Right atrium auricular region (tissue), 2 donors: ENCODE measurements around the gene CDH22. TPM values are rescaled to one million over a fixed set of nuclear protein-coding genes. Genes with fewer than 3 reads are reported as not detected.

Source experiments
- DNase-seq: peaks from one replicate; pipeline ENCODE4 v3.0.0-alpha.2; 2019; ENCODE audit warnings: low spot score
- H3K27ac ChIP-seq, 2 donors: fragments of 200-600 bp; sonication (generic); 1 replicate in 1 of 2; 2 replicates in 1 of 2; pipeline ENCODE4 v1.5.1; 2016 to 2019
- H3K27me3 ChIP-seq, 2 donors: fragments of 200-600 bp; sonication (generic); one replicate each; pipeline versions ENCODE4 v1.5.1 to v1.6.0; 2017 to 2019
- H3K36me3 ChIP-seq: fragments of 200-600 bp; sonication (generic); one replicate; pipeline ENCODE4 v1.5.1; 2016
- H3K4me1 ChIP-seq, 2 donors: fragments of 200-600 bp; sonication (generic); one replicate each; pipeline versions ENCODE4 v1.5.1 to v1.6.0; 2017 to 2019
- H3K4me3 ChIP-seq, 2 donors: fragments of 200-600 bp; sonication (generic); 1 replicate in 1 of 2; 2 replicates in 1 of 2; pipeline ENCODE4 v1.5.1; 2017 to 2019; ENCODE audit warnings: mild to moderate bottlenecking in 1 of 2, moderate library complexity in 1 of 2
- H3K9me3 ChIP-seq, 2 donors: fragments of 200-600 bp; sonication (generic); one replicate each; pipeline ENCODE4 v1.5.1; 2019
- CTCF ChIP-seq, 2 donors: fragments of 200-600 bp; sonication (generic); IDR thresholded peaks; one replicate each; pipeline ENCODE4 v1.5.1; 2019; ENCODE audit warnings: antibody characterized with exemption in 2 of 2
- total RNA-seq, 2 donors: library from RNA; depleted of rRNA; stranded (reverse); fragments of >200 nt; gene quantifications; one replicate each; pipeline ENCODE4 v1.1.0, GENCODE V29; 2016

Gene CDH22
- total RNA-seq, 2 donors from 2014 or later = 0.67 to 4.4 TPM

- no peak for DNase-seq
- H3K27me3 ChIP-seq = no peaks in the 10 kb centered on the region
- no peak overlapping the region for H3K27ac ChIP-seq
- H3K4me1 ChIP-seq = no peaks in the 10 kb centered on the region
- TF ChIP-seq CTCF (IDR thresholded peaks at IDR 0.05) = no peak
- no peaks in the 10 kb centered on the region for H3K9me3 ChIP-seq
- no peak overlapping the region for H3K4me3 ChIP-seq
- no peaks in the 10 kb centered on the region for H3K36me3 ChIP-seq
Measured at GRCh38 chr20:46286977-46287376, 21.3 kb downstream of the CDH22 start.

- no peak overlapping the region for H3K27ac ChIP-seq
- DNase-seq = no peak
- no peak overlapping the region for H3K4me3 ChIP-seq
- H3K36me3 ChIP-seq = no peaks in the 10 kb centered on the region
- H3K9me3 ChIP-seq = no peaks in the 10 kb centered on the region
- TF ChIP-seq CTCF (IDR thresholded peaks at IDR 0.05) = no peak
- H3K4me1 ChIP-seq = no peaks in the 10 kb centered on the region
- no peaks in the 10 kb centered on the region for H3K27me3 ChIP-seq
Measured at GRCh38 chr20:46286382-46286781, 21.9 kb downstream of the CDH22 start.

- DNase-seq = no peak
- H3K9me3 ChIP-seq = no peaks in the 10 kb centered on the region
- H3K27me3 ChIP-seq = no peaks in the 10 kb centered on the region
- H3K27ac ChIP-seq = no peak overlapping the region
- no peak overlapping the region for H3K4me3 ChIP-seq
- H3K36me3 ChIP-seq = no peaks in the 10 kb centered on the region
- no peaks in the 10 kb centered on the region for H3K4me1 ChIP-seq
- TF ChIP-seq CTCF (IDR thresholded peaks at IDR 0.05) = no peak
Measured at GRCh38 chr20:46285740-46286139, 22.6 kb downstream of the CDH22 start.

- H3K36me3 ChIP-seq = no peaks in the 10 kb centered on the region
- no peaks in the 10 kb centered on the region for H3K9me3 ChIP-seq
- H3K27ac ChIP-seq = no peak overlapping the region
- H3K4me3 ChIP-seq = no peak overlapping the region
- no peaks in the 10 kb centered on the region for H3K27me3 ChIP-seq
- H3K4me1 ChIP-seq = no peaks in the 10 kb centered on the region
- no peak for DNase-seq
- no peak for TF ChIP-seq CTCF (IDR thresholded peaks at IDR 0.05)
Measured at GRCh38 chr20:46285072-46285471, 23.2 kb downstream of the CDH22 start.

GRCh38 chr20:46284040-46284427 is 24.3 kb downstream of the CDH22 start:
- H3K4me1 ChIP-seq = no peaks in the 10 kb centered on the region
- no peak overlapping the region for H3K4me3 ChIP-seq
- H3K9me3 ChIP-seq = no peaks in the 10 kb centered on the region
- H3K27me3 ChIP-seq = no peaks in the 10 kb centered on the region
- TF ChIP-seq CTCF (IDR thresholded peaks at IDR 0.05) = no peak
- H3K36me3 ChIP-seq = no peaks in the 10 kb centered on the region
- DNase-seq = no peak
- no peak overlapping the region for H3K27ac ChIP-seq

GRCh38 chr20:46283426-46284039 is 24.8 kb downstream of the CDH22 start:
- H3K4me3 ChIP-seq = no peak overlapping the region
- no peaks in the 10 kb centered on the region for H3K27me3 ChIP-seq
- DNase-seq = no peak
- H3K36me3 ChIP-seq = no peaks in the 10 kb centered on the region
- no peaks in the 10 kb centered on the region for H3K9me3 ChIP-seq
- TF ChIP-seq CTCF (IDR thresholded peaks at IDR 0.05) = no peak
- no peak overlapping the region for H3K27ac ChIP-seq
- H3K4me1 ChIP-seq = no peaks in the 10 kb centered on the region
